Trophoblast cell (in vitro differentiated cells and primary cell): ENCODE data around the gene GAB2.

Experiments used
- DNase-seq, 2 donors: peaks; one replicate each; pipeline ENCODE4 v3.0.0-alpha.2; 2016
- H2AFZ ChIP-seq: 2 replicates; pipeline ENCODE4 v1.6.1; 2013; ENCODE audit warnings: low read length, moderate library complexity, mild to moderate bottlenecking; ENCODE audit not compliant: insufficient read depth, poor library complexity
- H2AK5ac ChIP-seq: 2 replicates; pipeline ENCODE4 v1.6.1; 2013; ENCODE audit warnings: mild to moderate bottlenecking, low read length
- H2BK120ac ChIP-seq: 2 replicates; pipeline ENCODE4 v1.6.1; 2013; ENCODE audit warnings: low read length, mild to moderate bottlenecking, moderate library complexity; ENCODE audit not compliant: insufficient read depth, poor library complexity
- H2BK12ac ChIP-seq: 2 replicates; pipeline ENCODE4 v1.6.1; 2013; ENCODE audit warnings: mild to moderate bottlenecking, low read length, moderate library complexity
- H2BK5ac ChIP-seq: 2 replicates; pipeline ENCODE4 v1.6.1; 2013; ENCODE audit warnings: low read length, low read depth, moderate library complexity, mild to moderate bottlenecking; ENCODE audit not compliant: poor library complexity
- H3K14ac ChIP-seq: 2 replicates; pipeline ENCODE4 v1.6.1; 2013; ENCODE audit warnings: mild to moderate bottlenecking, low read length
- H3K18ac ChIP-seq: 2 replicates; pipeline ENCODE4 v1.6.1; 2013; ENCODE audit warnings: mild to moderate bottlenecking, low read length
- H3K23ac ChIP-seq: 2 replicates; pipeline ENCODE4 v1.6.1; 2013; ENCODE audit warnings: low read length
- H3K27ac ChIP-seq: 2 replicates; pipeline ENCODE4 v1.5.1; 2013; ENCODE audit warnings: low read depth, mild to moderate bottlenecking, inconsistent platforms, low read length, moderate library complexity
- H3K27me3 ChIP-seq: 2 replicates; pipeline ENCODE4 v1.6.1; 2013; ENCODE audit warnings: inconsistent platforms, mild to moderate bottlenecking, low read length, moderate library complexity; ENCODE audit not compliant: insufficient read depth
- H3K36me3 ChIP-seq, 2 experiments: 1 replicate in 1 of 2; 2 replicates in 1 of 2; pipeline ENCODE4 v1.6.1; 2013; ENCODE audit warnings: low read length in 2 of 2, mild to moderate bottlenecking in 2 of 2, moderate library complexity in 1 of 2; ENCODE audit not compliant: insufficient read depth in 2 of 2, control insufficient read depth in 1 of 2
- H3K4ac ChIP-seq: 2 replicates; pipeline ENCODE4 v1.6.1; 2013; ENCODE audit warnings: low read depth, mild to moderate bottlenecking, low read length, moderate library complexity
- H3K4me1 ChIP-seq, 2 experiments: 1 replicate in 1 of 2; 2 replicates in 1 of 2; pipeline ENCODE4 v1.6.1; 2013; ENCODE audit warnings: low read length in 2 of 2, mild to moderate bottlenecking in 2 of 2, moderate library complexity in 1 of 2; ENCODE audit not compliant: insufficient read depth in 2 of 2, control insufficient read depth in 1 of 2
- H3K4me2 ChIP-seq: 2 replicates; pipeline ENCODE4 v1.6.1; 2013; ENCODE audit warnings: inconsistent platforms, mild to moderate bottlenecking, low read length, moderate library complexity
- H3K4me3 ChIP-seq: 2 replicates; pipeline ENCODE4 v1.5.1; 2013; ENCODE audit warnings: mild to moderate bottlenecking, low read depth, low read length, inconsistent platforms
- H3K79me1 ChIP-seq: one replicate; pipeline ENCODE4 v1.6.1; 2013; ENCODE audit warnings: low read length
- H3K79me2 ChIP-seq: 2 replicates; pipeline ENCODE4 v1.6.1; 2013; ENCODE audit warnings: low read length, mild to moderate bottlenecking; ENCODE audit not compliant: control insufficient read depth, insufficient read depth, poor library complexity
- H3K9ac ChIP-seq: 2 replicates; pipeline ENCODE4 v1.6.1; 2013; ENCODE audit warnings: mild to moderate bottlenecking, low read length
- H3K9me3 ChIP-seq: 2 replicates; pipeline ENCODE4 v1.6.1; 2013; ENCODE audit warnings: low read depth, mild to moderate bottlenecking, control low read depth, inconsistent platforms, low read length; ENCODE audit not compliant: insufficient read depth
- H4K12ac ChIP-seq: 2 replicates; pipeline ENCODE4 v1.6.1; 2013; ENCODE audit warnings: low read depth, mild to moderate bottlenecking, low read length, moderate library complexity
- H4K8ac ChIP-seq: 2 replicates; pipeline ENCODE4 v1.6.1; 2013; ENCODE audit warnings: low read depth, mild to moderate bottlenecking, low read length, moderate library complexity
- H4K91ac ChIP-seq: one replicate; pipeline ENCODE4 v1.6.1; 2013; ENCODE audit warnings: low read depth, mild to moderate bottlenecking, low read length, moderate library complexity
- WGBS: extraction: QIAGEN DNeasy Blood & Tissue Kit; methylation state at CpG from one replicate; pipeline ENCODE4 v1.1.7; 2013; ENCODE audit warnings: missing lambda C conversion rate; ENCODE audit not compliant: insufficient read length, insufficient coverage; ENCODE audit errors: extremely low coverage; 5-methylcytosine and 5-hydroxymethylcytosine counted together

GAB2 gene

DNA sequence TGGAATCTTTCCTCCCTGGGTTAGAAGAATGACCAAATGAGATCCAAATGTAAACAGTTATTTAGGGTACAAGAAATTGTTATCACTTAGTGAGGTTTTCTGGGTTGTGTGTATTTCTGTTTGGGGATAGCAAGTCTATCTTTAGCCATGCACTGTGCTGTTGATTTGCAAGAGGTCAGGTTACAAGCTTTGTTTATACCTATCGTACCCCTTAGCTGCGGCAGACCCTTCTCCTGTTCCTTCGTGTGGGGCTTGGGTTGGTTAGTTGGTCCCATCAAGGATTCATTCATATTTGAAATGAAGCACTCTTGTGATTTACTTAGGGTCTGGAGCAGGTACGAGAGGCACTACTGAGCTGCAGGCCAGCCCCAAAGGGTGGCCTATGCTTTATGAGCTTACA, 156.3 kb downstream of the GAB2 start:
- H3K27ac ChIP-seq, result no peak overlapping the region
- no peaks in the 10 kb centered on the region for H3K27me3 ChIP-seq
- no peak overlapping the region for H3K4me2 ChIP-seq
- no peak overlapping the region for H2BK120ac ChIP-seq
- no peak overlapping the region for H3K9ac ChIP-seq
- WGBS, result no CpG with 5 or more reads among the region's 4 CpGs
- no peak overlapping the region for H3K4ac ChIP-seq
- H3K14ac ChIP-seq, result no peak overlapping the region
- peaks cover 0 to 5% of the 10 kb centered on the region in 2 experiments for H3K36me3 ChIP-seq
- no peak overlapping the region for H2BK5ac ChIP-seq
- H3K4me1 ChIP-seq, result peaks cover 3% of the 10 kb centered on the region in 2 experiments
- H3K23ac ChIP-seq, result no peak overlapping the region
- H3K18ac ChIP-seq, result no peak overlapping the region
- no peaks in the 10 kb centered on the region for H3K9me3 ChIP-seq
- no peak overlapping the region for H2AK5ac ChIP-seq
- DNase-seq, result no peak
- H2AFZ ChIP-seq, result no peak overlapping the region
- no peak overlapping the region for H3K4me3 ChIP-seq
- H4K8ac ChIP-seq, result no peak overlapping the region
- H2BK12ac ChIP-seq, result no peak overlapping the region
- H4K91ac ChIP-seq, result no peak overlapping the region
- no peaks in the 10 kb centered on the region for H3K79me1 ChIP-seq
- H4K12ac ChIP-seq, result no peak overlapping the region
- peaks cover 3% of the 10 kb centered on the region for H3K79me2 ChIP-seq

DNA sequence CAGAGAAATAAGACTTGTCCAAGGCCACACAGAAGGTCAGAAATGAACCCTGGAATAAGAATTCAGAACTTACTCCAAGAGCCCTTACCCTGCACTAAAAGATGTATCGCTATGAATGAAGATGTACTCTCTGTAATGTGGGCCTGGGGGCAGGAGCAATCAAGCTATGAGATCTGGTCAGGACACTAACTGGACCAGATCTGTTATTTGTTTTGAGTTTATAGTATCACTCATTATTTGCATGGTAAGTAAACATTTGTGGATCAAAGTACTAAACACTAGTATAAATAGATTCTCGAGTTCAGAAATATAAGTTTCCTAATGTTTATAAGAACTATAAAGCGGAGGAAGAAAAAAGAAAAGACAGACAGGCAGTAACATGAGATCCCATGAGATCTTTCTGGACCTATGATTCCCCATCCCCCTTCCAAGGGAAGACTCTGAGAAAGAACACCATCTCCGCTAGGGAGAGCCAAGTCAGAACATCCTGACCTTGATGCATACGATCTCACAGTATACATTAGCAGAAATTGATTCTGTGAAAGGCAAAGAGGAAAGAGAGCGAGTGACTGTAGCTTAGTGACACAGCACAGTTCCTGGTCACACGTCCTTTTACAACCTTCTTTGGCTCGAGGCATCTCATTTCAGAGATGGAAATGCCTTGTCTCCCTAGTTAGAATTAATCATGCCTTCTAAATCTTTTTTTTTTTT, 157.7 kb downstream of the GAB2 start:
- Histone ChIP-seq H3K36me3 (peaks cover 3 to 8% of the 10 kb centered on the region in 2 experiments), H4K12ac (no peak overlapping the region), H3K18ac (no peak overlapping the region), H3K79me1 (no peaks in the 10 kb centered on the region), H3K27ac (no peak overlapping the region), H3K4me3 (no peak overlapping the region), H2BK5ac (no peak overlapping the region), H3K14ac (no peak overlapping the region), H4K8ac (no peak overlapping the region), H4K91ac (no peak overlapping the region), H2BK12ac (no peak overlapping the region), H3K9me3 (no peaks in the 10 kb centered on the region), H2BK120ac (no peak overlapping the region), H2AK5ac (no peak overlapping the region), H3K4me2 (no peak overlapping the region), H3K9ac (no peak overlapping the region), H2AFZ (no peak overlapping the region), H3K4me1 (peaks cover 1 to 3% of the 10 kb centered on the region in 2 experiments), H3K23ac (no peak overlapping the region), H3K27me3 (no peaks in the 10 kb centered on the region), H3K79me2 (peaks cover 3% of the 10 kb centered on the region), H3K4ac (peak overlapping the region; percentile 6)
- no CpG with 5 or more reads among the region's 8 CpGs for whole genome bisulfite sequencing
- no peak for DNase-seq

DNA sequence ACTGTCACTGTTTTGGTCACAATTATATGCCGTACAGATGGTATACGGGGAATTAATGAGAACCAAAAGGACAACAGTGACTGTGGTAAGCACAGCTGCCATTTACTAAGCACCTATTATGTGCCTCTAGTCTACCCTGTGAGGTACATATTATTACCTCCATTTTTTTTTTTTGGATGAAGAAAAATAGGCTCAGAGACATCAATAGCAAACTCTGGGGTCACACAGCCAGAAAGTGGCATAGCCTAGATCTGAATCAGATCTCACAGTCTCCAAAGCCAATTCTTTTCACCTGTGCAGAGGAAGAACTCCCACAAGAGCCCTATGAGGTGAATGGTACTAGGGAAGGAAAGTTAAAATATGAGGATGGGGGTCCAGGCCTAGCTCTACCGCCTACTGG, 160.0 kb downstream of the GAB2 start:
- H2BK120ac ChIP-seq, result no peak overlapping the region
- H3K23ac ChIP-seq, result no peak overlapping the region
- H3K79me1 ChIP-seq, result no peaks in the 10 kb centered on the region
- no CpG with 5 or more reads among the region's 3 CpGs for WGBS
- no peak overlapping the region for H2BK12ac ChIP-seq
- no peak overlapping the region for H3K4ac ChIP-seq
- H4K91ac ChIP-seq, result no peak overlapping the region
- H3K27me3 ChIP-seq, result no peaks in the 10 kb centered on the region
- DNase-seq, result no peak
- H4K8ac ChIP-seq, result no peak overlapping the region
- no peak overlapping the region for H2BK5ac ChIP-seq
- H3K18ac ChIP-seq, result no peak overlapping the region
- H3K79me2 ChIP-seq, result peaks cover 3% of the 10 kb centered on the region
- H3K14ac ChIP-seq, result no peak overlapping the region
- H3K27ac ChIP-seq, result no peak overlapping the region
- H2AK5ac ChIP-seq, result no peak overlapping the region
- H3K9me3 ChIP-seq, result no peaks in the 10 kb centered on the region
- H2AFZ ChIP-seq, result no peak overlapping the region
- H3K9ac ChIP-seq, result no peak overlapping the region
- H3K4me2 ChIP-seq, result no peak overlapping the region
- peaks cover 3 to 8% of the 10 kb centered on the region in 2 experiments for H3K36me3 ChIP-seq
- no peak overlapping the region for H3K4me3 ChIP-seq
- H4K12ac ChIP-seq, result no peak overlapping the region
- peaks cover 0 to 3% of the 10 kb centered on the region in 2 experiments for H3K4me1 ChIP-seq

DNA sequence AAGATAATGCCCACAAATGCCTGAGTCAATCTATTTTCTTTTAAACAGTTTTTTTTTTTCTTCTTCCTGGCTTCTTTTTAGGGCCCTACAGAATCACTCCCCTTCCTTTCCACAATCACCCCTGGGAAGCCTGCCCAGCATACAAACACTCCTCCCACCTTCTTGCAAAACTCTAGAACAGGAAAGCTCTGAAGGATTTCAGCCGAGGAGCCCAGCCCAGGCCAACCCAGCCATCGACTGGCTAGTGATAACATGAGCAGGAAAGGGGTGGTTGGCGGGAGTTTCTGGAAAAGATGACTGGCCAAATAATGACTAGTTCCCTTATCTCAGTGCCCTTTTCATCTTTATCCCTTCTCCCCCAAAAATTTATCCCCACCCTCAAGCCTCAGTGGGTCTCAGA, 160.7 kb downstream of the GAB2 start:
- Histone ChIP-seq H3K4ac (no peak overlapping the region), H3K27me3 (no peaks in the 10 kb centered on the region), H3K9me3 (no peaks in the 10 kb centered on the region), H2BK12ac (no peak overlapping the region), H3K79me1 (no peaks in the 10 kb centered on the region), H4K91ac (no peak overlapping the region), H3K4me2 (no peak overlapping the region), H4K8ac (no peak overlapping the region), H3K79me2 (peaks cover 3% of the 10 kb centered on the region), H4K12ac (no peak overlapping the region), H3K9ac (no peak overlapping the region), H2BK5ac (no peak overlapping the region), H3K4me3 (no peak overlapping the region), H3K14ac (no peak overlapping the region), H3K18ac (no peak overlapping the region), H3K23ac (no peak overlapping the region), H3K4me1 (peaks cover 0 to 3% of the 10 kb centered on the region in 2 experiments), H3K36me3 (peaks cover 6 to 9% of the 10 kb centered on the region in 2 experiments), H2BK120ac (no peak overlapping the region), H2AFZ (no peak overlapping the region), H3K27ac (no peak overlapping the region), H2AK5ac (no peak overlapping the region)
- WGBS, result no CpG with 5 or more reads among the region's 3 CpGs
- no peak for DNase-seq
